HepG2 (cell line): Measurements from ENCODE around the gene CIAO3. TPM values are rescaled to one million over a fixed set of nuclear protein-coding genes. Genes with fewer than 3 reads are reported as not detected.
A peak's percentile ranks its signal among the peaks of the same experiment; 100 is the strongest.

Source experiments
- ATAC-seq: fragments of 200-7000 bp; cut with Tn5 transposase; 3 replicates; pipeline ENCODE4 v1.9.1; 2020; ENCODE audit warnings: mild to moderate bottlenecking, moderate library complexity
- BruUV-seq: library from RNA; stranded (reverse); fragments of 400-500 nt; replicated peaks from 2 replicates; lab custom pipeline; 2021; lab: Mats Ljungman, UMichigan
- CTCF ChIA-PET: fragments of 300-600 bp; formaldehyde crosslinking; extraction: SDS; loops from one replicate; lab custom pipeline; 2021; ENCODE audit warnings: low total read pairs, inconsistent platforms, low intra/inter-chr PET ratio; lab: Yijun Ruan, JAX
- POLR2A ChIA-PET: fragments of 350-600 bp; sonication (Branson Sonifier 250); formaldehyde crosslinking; loops from one replicate; lab custom pipeline; 2020; ENCODE audit warnings: antibody characterized with exemption, inconsistent platforms; lab: Yijun Ruan, JAX
- DNase-seq: peaks from one replicate; pipeline ENCODE4 v3.0.0-alpha.2; 2015; ENCODE audit warnings: low spot score
- FAIRE-seq: peaks from 3 replicates; lab custom pipeline; 2011; peaks lifted over from hg19 to GRCh38; lab: Jason Lieb, UNC
- H2AFZ ChIP-seq: one replicate; pipeline ENCODE4 v1.6.1; 2011; ENCODE audit warnings: low read length, inconsistent platforms
- H3K27ac ChIP-seq: fragments of 300-600 bp; 3 replicates; pipeline ENCODE4 v1.8.0; 2011; ENCODE audit warnings: mixed run types, mild to moderate bottlenecking, mixed read lengths, low read length, inconsistent platforms; ENCODE audit not compliant: insufficient read depth; ENCODE audit errors: extremely low read length
- H3K27me3 ChIP-seq, 2 experiments: fragments of 200-600 bp in 1 of 2; 2 replicates in 1 of 2; 3 replicates in 1 of 2; pipeline versions ENCODE4 v1.6.0 to v1.8.0; 2011; ENCODE audit warnings: low read length in 2 of 2, mild to moderate bottlenecking in 2 of 2, moderate library complexity in 2 of 2, inconsistent platforms in 1 of 2; ENCODE audit not compliant: insufficient read depth in 2 of 2, control insufficient read depth in 1 of 2
- H3K36me3 ChIP-seq, 2 experiments: fragments of 200-600 bp in 1 of 2; replicated peaks in 1 of 2; 2 replicates in 1 of 2; 3 replicates in 1 of 2; pipeline versions ENCODE4 v1.5.1 to v1.8.0; 2011; ENCODE audit warnings: low read length in 2 of 2, inconsistent platforms in 1 of 2; ENCODE audit not compliant: insufficient read depth in 2 of 2, control insufficient read depth in 1 of 2
- H3K4me1 ChIP-seq: 2 replicates; pipeline ENCODE4 v1.5.1; 2012; ENCODE audit warnings: low read length, inconsistent platforms; ENCODE audit not compliant: insufficient read depth
- H3K4me2 ChIP-seq: 2 replicates; pipeline ENCODE4 v1.6.0; 2011; ENCODE audit warnings: low read depth, low read length, inconsistent platforms
- H3K4me3 ChIP-seq, 3 experiments: fragments of 200-600 bp in 1 of 3; sonication (generic), shearing (Covaris generic) in 1 of 3; replicated peaks in 1 of 3; 2 replicates each; pipeline ENCODE4 v1.5.1; 2011 to 2016; ENCODE audit warnings: low read length in 3 of 3, inconsistent platforms in 2 of 3, low read depth in 2 of 3, mild to moderate bottlenecking in 2 of 3, control low read depth in 1 of 3, mixed read lengths in 1 of 3; ENCODE audit not compliant: insufficient read depth in 1 of 3
- H3K79me2 ChIP-seq: one replicate; pipeline ENCODE4 v1.6.1; 2011; ENCODE audit warnings: low read length, inconsistent platforms; ENCODE audit not compliant: insufficient read depth
- H3K9ac ChIP-seq: 2 replicates; pipeline ENCODE4 v1.6.0; 2011; ENCODE audit warnings: mild to moderate bottlenecking, low read depth, low read length, inconsistent platforms; ENCODE audit not compliant: insufficient read depth
- H3K9me3 ChIP-seq: 2 replicates; pipeline ENCODE4 v1.5.1; 2012; ENCODE audit warnings: mild to moderate bottlenecking, low read length
- H4K20me1 ChIP-seq: 2 replicates; pipeline ENCODE4 v1.6.0; 2011; ENCODE audit warnings: inconsistent platforms, mild to moderate bottlenecking, low read length, moderate library complexity; ENCODE audit not compliant: insufficient read depth
- AGO2 ChIP-seq: fragments of 200-400 bp; formaldehyde crosslinking; optimal IDR thresholded peaks from 2 replicates; pipeline ENCODE3; 2017; ENCODE audit warnings: mild to moderate bottlenecking, low read depth, low read length, moderate library complexity
- HIC2 ChIP-seq: sonication (generic); formaldehyde crosslinking; IDR thresholded peaks from 2 replicates; pipeline ENCODE4 v1.9.0; 2022; ENCODE audit warnings: low read depth, missing genetic modification reagents
- KLF15 ChIP-seq: sonication (generic); formaldehyde crosslinking; IDR thresholded peaks from 2 replicates; pipeline ENCODE4 v1.8.1; 2023; ENCODE audit warnings: borderline replicate concordance, mild to moderate bottlenecking, inconsistent platforms, missing genetic modification reagents, mixed read lengths
- MYC ChIP-seq: sonication (generic); formaldehyde crosslinking; IDR thresholded peaks from 2 replicates; pipeline ENCODE4 v1.9.0; 2021; ENCODE audit warnings: missing genetic modification reagents, borderline replicate concordance
- PRPF4 ChIP-seq: fragments of 200-400 bp; formaldehyde crosslinking; IDR thresholded peaks from 2 replicates; pipeline ENCODE4 v1.6.1; 2016; ENCODE audit warnings: low read length, low read depth; ENCODE audit not compliant: poor library complexity, severe bottlenecking
- RBFOX2 ChIP-seq: fragments of 200-400 bp; formaldehyde crosslinking; IDR thresholded peaks from 2 replicates; pipeline ENCODE4 v1.6.1; 2017; ENCODE audit warnings: low read depth, mild to moderate bottlenecking, low read length
- ZFY ChIP-seq: sonication (generic); formaldehyde crosslinking; IDR thresholded peaks from 2 replicates; pipeline ENCODE4 v1.4.0; 2020; ENCODE audit warnings: missing genetic modification reagents
- ZNF800 ChIP-seq: sonication (generic); formaldehyde crosslinking; IDR thresholded peaks from 2 replicates; pipeline ENCODE4 v1.4.0; 2020; ENCODE audit warnings: missing genetic modification reagents
- WGBS: methylation state at CpG from one replicate; pipeline ENCODE4 v1.1.6; 2017; ENCODE audit warnings: low lambda C conversion rate; 5-methylcytosine and 5-hydroxymethylcytosine counted together
- in situ Hi-C: cut with HindIII; loops from 2 replicates; pipeline ENCODE4 v1.10.0; 2017; ENCODE audit warnings: low pct_unique_long_range_greater_than_20kb; ENCODE audit not compliant: extremely low pct_ligation_motif_present
- intact Hi-C: fragments of 100-400 bp; cut with micrococcal nuclease; formaldehyde crosslinking; loops from one replicate; pipeline ENCODE4 v1.10.0; 2022; ENCODE audit not compliant: unreplicated experiment
- polyA plus RNA-seq, 8 experiments: library from polyadenylated mRNA; depleted of rRNA in 3 of 8; stranded (reverse) in 7 of 8; unstranded in 1 of 8; fragments of >200 nt; fragmentation: Illumina TruSeq in 4 of 8; extraction: Trizol in 4 of 8; gene quantifications; 2 replicates each; pipeline versions ENCODE4 v1.2.1 to v1.2.3, GENCODE V29; 2011 to 2016; ENCODE audit warnings: low read depth in 4 of 8, missing spikeins in 1 of 8, mixed read lengths in 1 of 8; ENCODE audit not compliant: insufficient read depth in 1 of 8
- total RNA-seq, 5 experiments: library from RNA; depleted of rRNA; stranded (reverse); fragments of >200 nt; fragmentation: Illumina TruSeq; extraction: Trizol; gene quantifications; 2 replicates each; pipeline ENCODE4 v1.2.3, GENCODE V29; 2016; ENCODE audit warnings: low read depth in 1 of 5
- TF ChIP-seq, protein P1 (sequence below): sonication (generic); formaldehyde crosslinking; IDR thresholded peaks from 2 replicates; pipeline ENCODE4 v1.4.0; 2020; ENCODE audit warnings: missing genetic modification reagents

The CIAO3 gene
- total and polyA plus RNA-seq, 2 of the 13 experiments (the other 11 are each of a cell fraction or from before 2014, with no cell fraction given), result 21.7 to 25.0 TPM

DNA sequence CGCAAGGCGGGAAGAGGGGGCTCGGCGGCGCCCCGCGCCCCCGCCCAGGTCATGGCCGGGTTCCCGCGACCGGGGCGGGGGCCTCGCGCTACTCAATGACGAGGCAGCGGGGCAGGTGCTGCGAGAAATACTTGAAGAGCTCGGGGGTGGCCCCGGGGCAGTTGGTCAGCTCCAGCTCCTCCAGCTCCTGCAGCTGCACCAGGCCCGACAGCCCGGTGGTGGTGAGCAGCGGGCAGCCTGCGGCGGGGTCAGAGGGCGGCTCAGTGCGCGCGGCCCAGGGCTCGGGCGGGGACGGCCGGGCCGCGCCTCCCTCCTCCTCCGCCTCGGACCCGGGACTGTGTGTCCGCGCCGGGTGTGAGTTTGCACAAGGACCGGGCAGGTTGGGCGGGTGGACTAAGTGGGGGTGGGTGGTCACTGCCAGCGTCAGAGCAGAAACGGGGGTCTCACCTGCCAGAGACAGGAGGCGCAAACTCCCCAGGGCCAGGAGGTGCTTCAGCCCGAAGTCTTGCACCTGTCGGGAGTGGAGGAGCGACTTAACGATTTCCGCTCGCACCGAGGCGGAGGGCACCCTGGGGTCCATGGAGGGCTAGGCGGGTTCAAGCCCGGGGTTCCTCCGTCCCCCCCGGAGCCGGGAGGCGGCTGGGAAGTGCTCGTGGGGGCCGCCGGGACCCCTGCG lies 46.5 kb downstream of the CIAO3 start (continued):
- TF ChIP-seq ZNF800 (CRISPR knock-in tag) (0 out of 2 replicates have a peak, but pooled peaks have one; percentile 27), ZFY (CRISPR knock-in tag) (peak; percentile 36; the same call in 1 of the 2 replicates)

DNA sequence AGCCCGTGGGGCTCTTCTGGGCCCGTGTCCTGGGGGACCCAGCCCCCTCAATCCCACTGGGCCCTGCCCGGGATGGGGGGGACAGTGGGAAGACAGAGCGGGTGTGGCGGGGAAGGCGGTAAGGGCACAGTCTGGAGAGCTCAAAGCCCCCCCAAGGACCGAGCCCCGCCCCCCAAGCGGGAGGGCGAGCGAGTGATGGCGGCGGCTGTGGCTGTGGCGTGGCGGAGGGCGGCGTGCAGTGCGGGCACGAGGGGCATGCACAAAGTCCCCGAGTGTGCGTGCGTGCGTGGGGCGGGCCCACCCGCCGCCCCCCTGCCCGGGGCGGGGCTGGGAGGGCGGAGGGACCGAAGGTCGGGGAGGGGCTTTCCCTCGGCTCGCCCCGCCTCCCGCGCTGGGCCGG lies 47.0 kb downstream of the CIAO3 start:
- no peak for ATAC-seq
- Histone ChIP-seq H3K9ac (no peak overlapping the region), H3K27me3 (peaks cover 7 to 34% of the 10 kb centered on the region in 2 experiments), H3K79me2 (peaks cover 2% of the 10 kb centered on the region), H3K9me3 (no peaks in the 10 kb centered on the region), H4K20me1 (no peaks in the 10 kb centered on the region), H3K27ac (no peak overlapping the region), H3K4me3 (peak overlapping the region in 2 of 3 experiments; percentile 20 to 69; a peak in 3 of 6 replicates), H3K36me3 (no peaks in the 10 kb centered on the region), H2AFZ (no peak overlapping the region), H3K4me2 (peak overlapping the region; percentile 84), H3K4me1 (peaks cover 23% of the 10 kb centered on the region)
- CTCF ChIA-PET, result no interaction called here
- intact Hi-C loops, result no loop called here
- WGBS, result 38% methylated on average over 6 of the region's 37 CpGs
- no TSS peak for BruUV-seq
- no peak for FAIRE-seq
- POLR2A ChIA-PET, result interaction anchor here (3.4 kb wide), 1 partner anchor 27 kb away, joined by 21 read pairs; the partner anchor contains the start of gene ANTKMT
- in situ Hi-C loops, result no loop called here
- no peak for DNase-seq
- TF ChIP-seq RBFOX2 (0 out of 2 replicates have a peak, but pooled peaks have one; percentile 16), PRPF4 (no peak), AGO2 (peak; percentile 40), KLF15 (CRISPR knock-in tag) (no peak), MYC (CRISPR knock-in tag) (0 out of 2 replicates have a peak, but pooled peaks have one; percentile 9), HIC2 (CRISPR knock-in tag) (0 out of 2 replicates have a peak, but pooled peaks have one; percentile 6)
- TF ChIP-seq, protein P1, sequence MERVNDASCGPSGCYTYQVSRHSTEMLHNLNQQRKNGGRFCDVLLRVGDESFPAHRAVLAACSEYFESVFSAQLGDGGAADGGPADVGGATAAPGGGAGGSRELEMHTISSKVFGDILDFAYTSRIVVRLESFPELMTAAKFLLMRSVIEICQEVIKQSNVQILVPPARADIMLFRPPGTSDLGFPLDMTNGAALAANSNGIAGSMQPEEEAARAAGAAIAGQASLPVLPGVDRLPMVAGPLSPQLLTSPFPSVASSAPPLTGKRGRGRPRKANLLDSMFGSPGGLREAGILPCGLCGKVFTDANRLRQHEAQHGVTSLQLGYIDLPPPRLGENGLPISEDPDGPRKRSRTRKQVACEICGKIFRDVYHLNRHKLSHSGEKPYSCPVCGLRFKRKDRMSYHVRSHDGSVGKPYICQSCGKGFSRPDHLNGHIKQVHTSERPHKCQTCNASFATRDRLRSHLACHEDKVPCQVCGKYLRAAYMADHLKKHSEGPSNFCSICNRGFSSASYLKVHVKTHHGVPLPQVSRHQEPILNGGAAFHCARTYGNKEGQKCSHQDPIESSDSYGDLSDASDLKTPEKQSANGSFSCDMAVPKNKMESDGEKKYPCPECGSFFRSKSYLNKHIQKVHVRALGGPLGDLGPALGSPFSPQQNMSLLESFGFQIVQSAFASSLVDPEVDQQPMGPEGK, result 0 out of 2 replicates have a peak, but pooled peaks have one; percentile 18
- TF ChIP-seq, all 625 proteins: peak for 5
